GM21825 (cell line): ENCODE data around the gene NAXE.
"Not testable (repeated sequence)": the region's sequence is repeated elsewhere in the genome, so short reads cannot be mapped to it uniquely, and the experiment has no call there.

ENCODE experiments used
- ATAC-seq: cut with Tn5 transposase; IDR thresholded peaks from one replicate; pipeline ENCODE4 v1.9.1; 2021; ENCODE audit warnings: mild to moderate bottlenecking, moderate library complexity; ENCODE audit not compliant: unreplicated experiment

Gene NAXE

GRCh38 chr1:156591432-156592157 lies at the start of gene NAXE:
TSS of gene NAXE (plus strand) at chr1:156591776. CDS start at chr1:156591805, 29 bp downstream.
- ATAC-seq = peak; percentile 76

- ATAC-seq = no peak
Measured at GRCh38 chr1:156543066-156543465, 48.5 kb upstream of the NAXE start.

- ATAC-seq = no peak
Measured at GRCh38 chr1:156544592-156545102, 46.9 kb upstream of the NAXE start.

- no peak for ATAC-seq
Measured at GRCh38 chr1:156546267-156546666, 45.3 kb upstream of the NAXE start.

GRCh38 chr1:156547434-156547833 lies 44.1 kb upstream of the NAXE start:
- ATAC-seq = no peak

- no peak for ATAC-seq
Measured at GRCh38 chr1:156547982-156548381, 43.6 kb upstream of the NAXE start.

GRCh38 chr1:156549390-156549789 lies 42.2 kb upstream of the NAXE start:
- no peak for ATAC-seq

GRCh38 chr1:156549831-156550230 lies 41.7 kb upstream of the NAXE start:
- ATAC-seq = no peak

- ATAC-seq = no peak
Measured at GRCh38 chr1:156550346-156550745, 41.2 kb upstream of the NAXE start.

GRCh38 chr1:156551066-156551643 lies 40.4 kb upstream of the NAXE start:
- ATAC-seq = no peak

- no peak for ATAC-seq
Measured at GRCh38 chr1:156551869-156552268, 39.7 kb upstream of the NAXE start.

GRCh38 chr1:156552518-156552917 lies 39.1 kb upstream of the NAXE start:
- ATAC-seq = no peak

- not testable (repeated sequence) for ATAC-seq
Measured at GRCh38 chr1:156552937-156553336, 38.6 kb upstream of the NAXE start.

- no peak for ATAC-seq
Measured at GRCh38 chr1:156553860-156554485, 37.6 kb upstream of the NAXE start.

- no peak for ATAC-seq
Measured at GRCh38 chr1:156554971-156555370, 36.6 kb upstream of the NAXE start.

GRCh38 chr1:156555715-156556114 lies 35.9 kb upstream of the NAXE start:
- no peak for ATAC-seq

GRCh38 chr1:156556354-156556753 lies 35.2 kb upstream of the NAXE start:
- no peak for ATAC-seq

GRCh38 chr1:156559086-156559796 lies 32.3 kb upstream of the NAXE start:
- no peak for ATAC-seq

GRCh38 chr1:156559797-156560385 lies 31.7 kb upstream of the NAXE start:
- ATAC-seq = no peak

- no peak for ATAC-seq
Measured at GRCh38 chr1:156560585-156561163, 30.9 kb upstream of the NAXE start.

GRCh38 chr1:156565519-156565918 lies 26.1 kb upstream of the NAXE start:
- ATAC-seq = no peak
